ENCODE measurements around the gene KRT5. TPM values are rescaled to one million over a fixed set of nuclear protein-coding genes. Genes with fewer than 3 reads are reported as not detected.

KRT5 gene
- total RNA-seq, 4 donors from 2014 or later: not detected

DNA sequence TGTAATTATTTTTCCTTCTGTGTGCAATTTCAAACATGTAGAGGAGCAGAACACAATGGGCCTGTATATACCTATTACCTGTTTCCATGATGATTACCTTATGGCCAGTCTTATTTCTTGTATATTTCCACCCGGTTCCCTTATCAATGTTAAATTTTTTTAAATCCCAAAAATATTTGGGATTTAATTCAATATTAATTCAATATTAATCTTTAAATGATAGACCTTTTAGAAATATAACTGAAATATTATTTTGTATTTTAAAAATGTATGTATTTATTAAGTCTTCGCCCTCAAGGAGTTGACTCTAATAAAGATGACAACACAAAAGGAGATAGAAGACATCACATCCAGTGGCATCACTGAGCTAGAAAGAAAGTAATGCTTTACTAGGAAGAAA lies 46.0 kb downstream of the KRT5 start:
- ATAC-seq: no peak
- no peaks in the 10 kb centered on the region for H3K27me3 ChIP-seq
- no peaks in the 10 kb centered on the region for H3K9me3 ChIP-seq
- in situ Hi-C loops (cut with MboI; ENCODE audit: low sequenced_read_pairs in 4 of 4): no loop called here
- H3K4me1 ChIP-seq: no peaks in the 10 kb centered on the region
- no peak overlapping the region for H3K27ac ChIP-seq
- intact Hi-C loops (cut with DNase I; ENCODE audit: low total_unique reads): no loop called here
- no peaks in the 10 kb centered on the region for H3K36me3 ChIP-seq
- no peak for TF ChIP-seq POLR2A (IDR thresholded peaks at IDR 0.05)
- no peak for TF ChIP-seq CTCF (IDR thresholded peaks at IDR 0.05 in 4 of 5, conservative IDR thresholded peaks at IDR 0.05 in 1 of 5)
- DNase-seq: no peak
- H3K4me3 ChIP-seq: no peak overlapping the region

- Histone ChIP-seq H3K27me3 (no peaks in the 10 kb centered on the region), H3K36me3 (no peaks in the 10 kb centered on the region), H3K27ac (no peak within 1 kb of the TSS), H3K4me3 (no peak within 1 kb of the TSS), H3K4me1 (no peaks in the 10 kb centered on the region), H3K9me3 (no peaks in the 10 kb centered on the region)
- intact Hi-C loops (cut with DNase I; ENCODE audit: low total_unique reads) (no loop called here), in situ Hi-C loops (cut with MboI; ENCODE audit: low sequenced_read_pairs in 4 of 4) (no loop called here)
- no peak for ATAC-seq
- no peak for TF ChIP-seq CTCF (IDR thresholded peaks at IDR 0.05 in 4 of 5, conservative IDR thresholded peaks at IDR 0.05 in 1 of 5)
- TF ChIP-seq POLR2A (IDR thresholded peaks at IDR 0.05): no peak
- DNase-seq: no peak
Observed at GRCh38 chr12:52473768-52474167, 46.4 kb downstream of the KRT5 start, which contains the start of gene KRT6C. TSS of gene KRT6C (minus strand) at chr12:52473805. CDS start at chr12:52473737, 68 bp downstream.

DNA sequence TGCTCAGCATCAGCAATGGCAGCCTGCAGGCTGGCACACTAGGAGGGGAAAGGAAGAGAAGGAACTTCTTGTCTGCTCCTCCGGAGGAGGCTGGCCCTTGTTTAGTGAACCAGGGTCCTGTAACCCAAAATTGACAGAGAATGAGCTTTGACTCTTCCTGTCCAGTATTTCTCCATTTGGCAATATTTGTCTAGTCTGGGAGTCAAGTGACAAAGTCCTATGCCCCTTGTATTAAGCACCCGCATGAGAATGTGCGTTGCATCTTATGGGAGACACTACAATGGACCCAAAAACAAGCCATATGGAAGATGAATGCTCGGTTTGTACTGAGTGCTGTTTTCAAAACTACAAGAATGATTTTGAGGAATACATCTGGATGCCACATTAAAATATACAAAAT lies 50.3 kb downstream of the KRT5 start:
- no peak for DNase-seq
- H3K27ac ChIP-seq: no peak overlapping the region
- H3K4me1 ChIP-seq: no peaks in the 10 kb centered on the region
- intact Hi-C loops (cut with DNase I; ENCODE audit: low total_unique reads) (no loop called here), in situ Hi-C loops (cut with MboI; ENCODE audit: low sequenced_read_pairs in 4 of 4) (no loop called here)
- H3K27me3 ChIP-seq: no peaks in the 10 kb centered on the region
- ATAC-seq: no peak
- no peaks in the 10 kb centered on the region for H3K36me3 ChIP-seq
- H3K4me3 ChIP-seq: no peak overlapping the region
- H3K9me3 ChIP-seq: no peaks in the 10 kb centered on the region
- TF ChIP-seq POLR2A (IDR thresholded peaks at IDR 0.05) (no peak), CTCF (IDR thresholded peaks at IDR 0.05 in 4 of 5, conservative IDR thresholded peaks at IDR 0.05 in 1 of 5) (no peak)

GRCh38 chr12:52464897-52465296 lies 55.3 kb downstream of the KRT5 start:
- Histone ChIP-seq H3K27ac (no peak overlapping the region), H3K9me3 (no peaks in the 10 kb centered on the region), H3K4me1 (no peaks in the 10 kb centered on the region), H3K27me3 (no peaks in the 10 kb centered on the region), H3K36me3 (no peaks in the 10 kb centered on the region), H3K4me3 (no peak overlapping the region)
- no peak for ATAC-seq
- in situ Hi-C loops (cut with MboI; ENCODE audit: low sequenced_read_pairs in 4 of 4) (no loop called here), intact Hi-C loops (cut with DNase I; ENCODE audit: low total_unique reads) (no loop called here)
- no peak for TF ChIP-seq CTCF (IDR thresholded peaks at IDR 0.05 in 4 of 5, conservative IDR thresholded peaks at IDR 0.05 in 1 of 5)
- TF ChIP-seq POLR2A (IDR thresholded peaks at IDR 0.05): no peak
- DNase-seq: no peak

Other genes starting within 250 kb of the KRT5 start
- under 1 TPM in 1 of 4 donors, not detected in 3; 0.24 TPM for gene KRT86, start 245.7 kb downstream of the KRT5 start, total RNA-seq
- not detected for gene KRT81, start 228.9 kb downstream of the KRT5 start, total RNA-seq
- gene KRT83, start 199.0 kb downstream of the KRT5 start, total RNA-seq: under 1 TPM in 1 of 4 donors, not detected in 3; 0.13 TPM
- gene KRT85, start 152.9 kb downstream of the KRT5 start, total RNA-seq: not detected
- gene KRT84, start 134.7 kb downstream of the KRT5 start, total RNA-seq: not detected
- gene KRT82, start 114.1 kb downstream of the KRT5 start, total RNA-seq: not detected
- gene KRT75, start 86.0 kb downstream of the KRT5 start, total RNA-seq: not detected
- gene KRT6B, start 68.2 kb downstream of the KRT5 start, total RNA-seq: not detected
- gene KRT6C, start 46.6 kb downstream of the KRT5 start, total RNA-seq: not detected
- gene KRT6A, start 27.1 kb downstream of the KRT5 start, total RNA-seq: not detected
- gene KRT71, start 32.8 kb upstream of the KRT5 start, total RNA-seq: not detected
- gene KRT74, start 53.4 kb upstream of the KRT5 start, total RNA-seq: not detected
- not detected for gene KRT72, start 81.1 kb upstream of the KRT5 start, total RNA-seq
- not detected for gene KRT73, start 98.2 kb upstream of the KRT5 start, total RNA-seq
- gene KRT2, start 131.8 kb upstream of the KRT5 start, total RNA-seq: not detected
- not detected for gene KRT1, start 160.0 kb upstream of the KRT5 start, total RNA-seq
- gene KRT77, start 183.1 kb upstream of the KRT5 start, total RNA-seq: not detected